ENCODE results near the gene NUPR1. TPM values are rescaled to one million over a fixed set of nuclear protein-coding genes. Genes with fewer than 3 reads are reported as not detected.
"Not testable (repeated sequence)": the region's sequence is repeated elsewhere in the genome, so short reads cannot be mapped to it uniquely, and the experiment has no call there.

NUPR1 gene
- total RNA-seq, 1 experiment from 2014 or later, result 2.2 TPM

- H3K27ac ChIP-seq (ENCODE audit: low read depth, low read length); BruUV-seq (replicated peaks); H3K4me2 ChIP-seq (ENCODE audit: low read length); H4K20me1 ChIP-seq (ENCODE audit: insufficient read depth); H3K27me3 ChIP-seq (ENCODE audit: insufficient read depth, low read length); H3K9ac ChIP-seq (ENCODE audit: low read length); H3K4me3 ChIP-seq (replicated peaks in 1 of 2; ENCODE audit: low read depth in 1 of 2, low read length in 2 of 2); POLR2A ChIA-PET; H3K36me3 ChIP-seq (ENCODE audit: control insufficient read depth in 1 of 2, insufficient read depth in 2 of 2, low read length in 2 of 2); H3K9me3 ChIP-seq (ENCODE audit: control insufficient read depth in 1 of 2, insufficient read depth in 1 of 2, low read depth in 1 of 2, low read length in 2 of 2); H3K79me2 ChIP-seq (ENCODE audit: insufficient read depth, low read length); intact Hi-C loops (cut with micrococcal nuclease); DNase-seq (ENCODE audit: low read depth, low spot score); H2AFZ ChIP-seq (ENCODE audit: low read depth, low read length, poor library complexity, severe bottlenecking); RAD21 ChIA-PET (ENCODE audit: low non-redundant PET in 1 of 2, low total read pairs in 2 of 2, uncharacterized antibody in 2 of 2, unreplicated experiment in 2 of 2); CTCF ChIA-PET; H3K9me2 ChIP-seq (ENCODE audit: insufficient read depth); ATAC-seq: not testable (repeated sequence)
- peaks cover 18 to 23% of the 10 kb centered on the region in 2 experiments for H3K4me1 ChIP-seq (ENCODE audit: control insufficient read depth in 1 of 2, insufficient read depth in 2 of 2, low read length in 2 of 2)
Observed at GRCh38 chr16:28500476-28501180, 38.1 kb downstream of the NUPR1 start.

- intact Hi-C loops (cut with micrococcal nuclease), result no loop called here
- Histone ChIP-seq H3K9me3 (ENCODE audit: control insufficient read depth in 1 of 2, insufficient read depth in 1 of 2, low read depth in 1 of 2, low read length in 2 of 2) (no peaks in the 10 kb centered on the region), H3K9me2 (ENCODE audit: insufficient read depth) (no peaks in the 10 kb centered on the region), H3K36me3 (ENCODE audit: control insufficient read depth in 1 of 2, insufficient read depth in 2 of 2, low read length in 2 of 2) (no peaks in the 10 kb centered on the region), H3K9ac (ENCODE audit: low read length) (no peak overlapping the region), H3K4me2 (ENCODE audit: low read length) (no peak overlapping the region), H3K27me3 (ENCODE audit: insufficient read depth, low read length) (no peaks in the 10 kb centered on the region), H3K4me1 (ENCODE audit: control insufficient read depth in 1 of 2, insufficient read depth in 2 of 2, low read length in 2 of 2) (peaks cover 13 to 20% of the 10 kb centered on the region in 2 experiments), H4K20me1 (ENCODE audit: insufficient read depth) (no peaks in the 10 kb centered on the region), H3K4me3 (replicated peaks in 1 of 2; ENCODE audit: low read depth in 1 of 2, low read length in 2 of 2) (no peak overlapping the region), H2AFZ (ENCODE audit: low read depth, low read length, poor library complexity, severe bottlenecking) (no peak overlapping the region), H3K79me2 (ENCODE audit: insufficient read depth, low read length) (no peaks in the 10 kb centered on the region), H3K27ac (ENCODE audit: low read depth, low read length) (no peak overlapping the region)
- BruUV-seq (replicated peaks), result no TSS peak
- no peak for DNase-seq (ENCODE audit: low read depth, low spot score)
- ChIA-PET POLR2A (no interaction called here), CTCF (no interaction called here), RAD21 (ENCODE audit: low non-redundant PET in 1 of 2, low total read pairs in 2 of 2, uncharacterized antibody in 2 of 2, unreplicated experiment in 2 of 2) (no interaction called here)
- no peak for ATAC-seq
- TF ChIP-seq POLR2A (IDR thresholded peaks at IDR 0.05; ENCODE audit: borderline replicate concordance, extremely low read depth, insufficient read depth, insufficient read length), result no peak
- no peak for TF ChIP-seq ZFX (IDR thresholded peaks at IDR 0.05)
- no peak for TF ChIP-seq SP1 (IDR thresholded peaks at IDR 0.05; ENCODE audit: low read depth)
- TF ChIP-seq REST (IDR thresholded peaks at IDR 0.05; ENCODE audit: low read depth), result no peak
- no peak for TF ChIP-seq ATF3 (IDR thresholded peaks at IDR 0.05)
- no peak for TF ChIP-seq EZH2phosphoT487 (IDR thresholded peaks at IDR 0.05; ENCODE audit: borderline replicate concordance)
- no peak for TF ChIP-seq SIN3A (IDR thresholded peaks at IDR 0.05; ENCODE audit: low read depth)
- TF ChIP-seq CBX3 (IDR thresholded peaks at IDR 0.05; ENCODE audit: low read depth), result no peak
- no peak for TF ChIP-seq ZNF274 (IDR thresholded peaks at IDR 0.05; ENCODE audit: low read depth, low read length)
- TF ChIP-seq TCF7L2 (IDR thresholded peaks at IDR 0.05; ENCODE audit: borderline replicate concordance, extremely low read depth, insufficient read depth, insufficient read length), result no peak
- TF ChIP-seq JUND (IDR thresholded peaks at IDR 0.05), result no peak
- no peak for TF ChIP-seq CEBPB (IDR thresholded peaks at IDR 0.05; ENCODE audit: low read depth)
- TF ChIP-seq POLR2AphosphoS5 (IDR thresholded peaks at IDR 0.05; ENCODE audit: low read depth, low read length), result no peak
- TF ChIP-seq EZH2 (IDR thresholded peaks at IDR 0.05), result no peak
- TF ChIP-seq EGR1 (IDR thresholded peaks at IDR 0.05; ENCODE audit: low read depth), result no peak
- TF ChIP-seq RAD21 (IDR thresholded peaks at IDR 0.05; ENCODE audit: low read depth), result no peak
- no peak for TF ChIP-seq YY1 (IDR thresholded peaks at IDR 0.05; ENCODE audit: extremely low read depth, insufficient replicate concordance, low read depth, low read length)
- TF ChIP-seq MAX (IDR thresholded peaks at IDR 0.05), result no peak
Observed at GRCh38 chr16:28499854-28500253, 38.9 kb downstream of the NUPR1 start.

Measured in HCT116 (cell line).